Astrocyte of the hippocampus (primary cell): ENCODE data around the gene MAPT.

Experiments
- DNase-seq: peaks from one replicate; pipeline ENCODE4 v3.0.0; 2011; ENCODE audit warnings: low read depth, low spot score

Gene MAPT

DNA sequence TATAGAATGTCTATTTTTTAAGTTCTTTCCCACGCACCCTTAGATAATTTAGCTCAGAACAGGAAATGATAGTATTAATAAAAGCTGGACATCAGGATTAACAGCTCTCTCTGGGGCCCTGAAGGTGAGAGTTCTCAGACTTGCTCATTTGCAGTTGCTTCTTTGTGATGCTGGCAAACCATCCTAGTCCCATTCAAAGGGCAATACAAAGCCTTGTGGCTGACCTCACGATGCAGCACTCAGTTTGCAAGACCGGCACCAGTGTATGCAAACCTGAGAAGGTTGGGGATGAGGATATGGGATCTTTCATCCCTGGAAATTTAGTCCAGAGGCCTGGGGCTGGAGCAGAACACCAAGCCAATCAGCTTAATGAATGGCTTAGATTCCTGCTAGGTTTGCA lies 134.0 kb downstream of the MAPT start:
- DNase-seq = no peak

DNA sequence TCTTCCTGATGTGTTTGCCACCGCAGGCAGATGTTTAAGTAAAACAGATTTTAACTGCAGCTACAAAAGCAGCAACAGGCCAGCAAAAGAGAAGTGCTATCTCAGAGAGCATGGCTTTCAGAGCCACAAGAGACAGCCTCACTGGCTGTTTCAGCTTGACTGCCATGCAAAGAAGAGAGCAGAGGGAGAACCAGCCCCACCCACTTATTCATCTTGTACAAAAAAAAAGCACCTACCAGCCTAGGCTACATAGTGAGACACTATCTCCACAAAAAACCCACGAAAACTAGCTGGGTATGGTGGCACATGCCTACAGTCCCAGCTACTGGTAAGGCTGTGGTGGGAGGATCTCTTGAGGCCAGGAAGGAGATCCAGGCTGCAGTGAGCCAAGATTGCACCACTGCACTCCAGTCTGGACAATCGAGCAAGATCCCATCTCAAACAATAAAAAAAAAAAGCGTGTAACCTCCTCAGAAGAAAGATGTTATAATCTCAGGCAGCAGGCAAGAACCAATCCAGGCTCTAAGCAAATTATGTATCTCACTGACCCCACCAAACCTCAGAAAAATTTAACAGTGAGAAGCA lies 134.7 kb downstream of the MAPT start:
- no peak for DNase-seq

DNA sequence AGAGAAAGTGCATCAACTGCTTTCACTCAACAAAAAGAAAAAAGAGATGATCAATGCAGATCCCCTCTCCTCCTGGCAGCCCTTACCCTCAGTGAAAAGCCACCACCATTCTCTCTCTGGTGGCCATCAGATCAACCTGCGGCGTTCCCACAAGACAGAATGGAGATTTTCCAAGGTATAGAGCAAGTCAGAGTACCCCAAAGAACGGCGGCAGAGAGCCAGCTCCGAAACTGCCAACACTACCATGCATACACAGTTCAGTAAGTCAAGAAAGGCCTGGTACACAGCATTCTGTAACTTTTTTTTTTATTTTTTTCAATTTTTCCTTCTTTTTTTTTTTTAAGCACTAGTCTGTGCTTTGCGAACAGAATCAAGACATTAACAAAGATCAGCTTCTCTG lies 135.3 kb downstream of the MAPT start:
- DNase-seq = no peak

DNA sequence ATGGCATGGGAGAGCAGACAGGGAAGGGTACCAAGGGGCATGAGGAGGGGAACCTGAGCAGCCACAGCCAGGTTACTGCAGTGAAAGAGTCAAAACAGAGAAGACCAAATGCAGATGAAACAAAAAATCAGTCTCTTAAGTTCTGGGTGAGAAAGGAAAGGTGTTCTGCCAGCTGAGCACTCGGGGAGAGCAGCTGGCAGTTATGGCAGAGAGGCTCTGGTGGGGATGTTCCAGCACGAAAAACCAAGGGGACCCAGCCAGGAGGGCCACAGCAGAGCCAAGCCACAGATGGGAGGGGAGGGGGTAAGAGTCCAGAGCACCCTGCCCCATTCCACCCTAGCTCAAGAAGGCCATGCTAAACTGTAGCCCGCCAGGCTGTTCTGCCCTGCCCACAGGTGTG lies 136.4 kb downstream of the MAPT start:
- no peak for DNase-seq

DNA sequence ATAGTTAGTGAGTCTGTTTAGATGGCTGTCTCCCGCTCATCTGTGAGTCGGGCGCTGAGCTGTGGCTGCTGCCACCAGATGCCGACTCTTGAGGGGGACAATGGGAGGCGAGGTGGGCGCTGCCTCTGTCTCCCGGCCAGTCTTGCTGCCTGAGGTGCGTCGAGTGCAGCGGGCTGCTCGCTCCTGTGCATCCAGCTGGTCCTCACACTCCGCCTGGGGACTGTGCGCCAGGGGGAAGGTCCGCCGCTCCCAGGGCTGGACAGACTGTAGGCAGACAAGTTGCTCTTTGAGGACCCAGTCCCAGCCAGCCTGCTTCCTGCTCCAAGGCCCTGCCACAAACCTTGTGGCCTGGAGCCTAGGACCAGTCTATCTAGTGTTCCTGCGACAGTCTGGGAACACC lies 137.1 kb downstream of the MAPT start:
- DNase-seq = no peak

DNA sequence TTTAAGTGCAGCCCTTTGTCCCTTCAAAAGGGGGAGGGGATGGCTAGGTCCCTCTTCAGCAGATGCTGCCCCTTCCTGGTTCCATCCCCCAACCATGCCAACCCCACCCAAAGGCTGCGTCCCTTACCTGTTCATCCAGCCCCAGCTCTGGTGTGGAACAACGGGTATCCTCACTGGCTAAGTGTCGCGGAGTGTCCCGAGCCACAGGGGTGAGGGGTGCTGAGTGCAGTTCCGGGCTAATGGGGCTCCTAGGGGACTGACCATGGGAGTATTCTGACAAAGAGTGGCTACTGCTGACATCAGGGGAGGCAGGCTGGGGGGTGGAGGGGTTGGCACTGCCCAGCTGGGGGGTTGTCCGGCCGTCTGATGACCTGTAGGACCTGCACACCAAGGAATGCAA lies 137.6 kb downstream of the MAPT start:
- DNase-seq = no peak

DNA sequence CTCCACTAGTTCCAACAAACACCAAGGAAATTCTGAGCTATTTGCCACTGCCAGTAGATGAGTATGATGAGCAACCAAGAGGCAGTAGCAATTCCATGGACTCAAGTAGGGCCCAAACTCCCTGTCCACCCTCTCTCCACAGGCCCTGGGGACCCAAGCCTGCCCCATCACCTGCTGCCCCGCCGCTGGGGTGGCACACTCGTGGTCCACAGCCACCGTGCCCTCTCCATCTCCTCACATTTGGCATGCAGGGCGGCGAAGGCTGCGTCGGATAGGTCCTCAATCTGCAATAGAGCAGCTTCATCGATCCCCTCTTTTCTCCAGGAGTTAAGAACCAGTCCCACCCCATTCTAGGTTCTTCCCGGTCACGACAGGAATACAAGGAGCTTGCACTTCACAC lies 138.6 kb downstream of the MAPT start:
- no peak for DNase-seq

DNA sequence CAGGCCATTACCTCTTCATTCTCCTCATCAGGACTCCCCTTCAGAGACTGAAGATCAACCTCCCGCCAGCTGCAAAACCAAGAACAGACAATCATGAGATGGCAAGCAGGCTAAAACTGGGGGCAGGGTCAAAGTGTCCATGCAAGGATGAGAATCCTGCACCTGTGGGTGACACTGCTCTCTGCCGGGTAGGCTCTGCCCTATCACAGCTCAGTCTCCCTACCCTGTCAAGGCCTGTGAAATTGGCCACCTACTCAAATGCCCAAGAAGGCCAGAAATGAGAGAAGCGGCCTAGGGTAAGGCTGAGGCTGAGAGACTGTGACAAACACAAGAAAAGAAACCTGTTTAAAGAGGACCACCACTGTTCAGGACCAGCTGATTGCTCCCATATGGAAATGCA lies 139.0 kb downstream of the MAPT start:
- no peak for DNase-seq

DNA sequence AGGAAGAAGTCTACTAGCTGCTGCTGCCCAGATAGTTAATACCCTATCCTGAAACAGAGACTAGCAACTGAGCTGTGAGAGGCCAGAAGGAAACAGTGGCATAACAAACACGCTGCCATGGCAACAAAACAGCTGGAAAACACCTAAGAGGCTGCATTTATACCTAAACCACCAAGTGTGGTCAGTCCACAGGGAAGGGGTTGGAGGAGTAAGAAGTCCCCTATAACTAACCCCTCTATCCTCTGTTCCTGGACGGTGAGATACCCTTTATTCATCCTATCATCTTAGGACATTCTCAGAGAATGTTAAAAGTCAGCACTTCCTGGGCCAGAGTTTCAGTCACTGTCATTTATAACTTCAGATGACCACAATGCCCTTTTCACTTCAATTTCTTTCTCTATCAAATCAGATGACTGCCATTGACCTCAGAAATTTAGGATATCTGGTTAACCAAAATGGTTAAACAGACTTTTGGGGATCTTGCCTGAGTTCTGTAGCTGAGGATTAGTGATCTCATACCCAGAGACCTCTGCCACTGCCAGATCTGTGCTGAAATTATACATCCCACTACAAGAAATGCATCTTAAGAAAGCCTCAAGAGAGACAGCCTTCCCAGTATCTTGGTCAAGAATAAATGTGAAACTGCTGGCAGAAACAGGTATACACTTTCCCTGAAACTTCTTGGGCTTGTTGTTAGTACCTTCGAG lies 140.9 kb downstream of the MAPT start:
- no peak for DNase-seq

DNA sequence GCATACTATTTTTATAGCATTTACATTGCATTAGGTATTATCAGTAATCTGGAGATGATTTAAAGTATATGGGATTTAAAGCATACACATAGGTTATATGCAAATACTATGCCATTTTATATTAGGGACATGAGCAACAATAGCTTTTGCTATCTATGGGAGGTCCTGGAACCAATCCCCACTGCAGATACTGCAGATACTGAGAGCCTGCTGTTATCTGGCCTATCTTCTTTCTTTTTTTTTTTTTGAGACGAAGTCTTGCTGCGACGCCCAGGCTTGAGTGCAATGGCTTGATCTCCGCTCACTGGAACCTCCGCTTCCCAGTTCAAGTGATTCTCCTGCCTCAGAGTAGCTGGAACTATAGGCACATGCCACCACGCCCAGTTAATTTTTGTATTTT lies 142.1 kb downstream of the MAPT start:
- no peak for DNase-seq

DNA sequence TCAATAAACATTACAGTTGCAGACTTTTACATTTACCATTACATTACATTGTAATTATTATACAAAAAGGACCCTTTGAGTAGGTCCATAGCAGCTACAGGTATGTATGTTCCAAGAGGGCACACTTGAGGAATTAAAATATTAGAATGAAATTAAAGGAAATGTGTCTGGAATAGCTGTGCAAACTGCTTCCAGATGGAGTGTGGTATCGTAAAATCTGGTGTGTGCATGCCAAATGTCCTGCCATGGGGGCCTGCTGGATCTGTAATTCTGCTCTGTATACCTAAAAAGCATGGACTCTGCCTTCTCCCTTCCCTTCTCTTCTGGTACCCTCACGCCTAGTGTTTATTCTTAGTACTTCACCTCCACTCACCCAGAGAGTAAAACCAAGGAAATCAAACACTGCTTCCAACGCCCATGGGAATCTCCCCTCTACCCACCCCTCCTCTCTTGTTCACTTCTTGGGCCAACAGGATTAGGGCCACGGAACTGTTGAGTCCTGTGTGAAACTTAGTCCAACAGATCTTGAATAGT lies 143.4 kb downstream of the MAPT start:
- DNase-seq = no peak

DNA sequence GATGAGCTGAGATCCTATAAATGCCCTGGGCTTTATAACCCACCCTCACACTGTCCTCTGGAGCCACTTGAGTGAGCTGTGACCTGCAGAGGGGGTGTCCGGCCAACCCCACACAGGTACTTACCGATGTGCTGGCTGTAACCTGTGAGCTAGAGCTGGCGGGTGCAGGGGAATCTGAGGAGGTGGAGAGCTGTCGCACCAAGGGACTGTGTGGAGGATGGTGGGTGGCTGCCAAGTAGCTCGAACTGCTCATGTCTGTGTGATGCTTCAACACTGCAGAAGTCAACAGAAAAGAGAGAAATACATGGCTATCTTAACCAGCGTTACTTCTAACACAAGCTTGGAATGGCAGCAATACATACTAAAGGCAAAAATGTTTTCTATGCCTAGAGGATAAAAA lies 144.1 kb downstream of the MAPT start:
- no peak for DNase-seq

DNA sequence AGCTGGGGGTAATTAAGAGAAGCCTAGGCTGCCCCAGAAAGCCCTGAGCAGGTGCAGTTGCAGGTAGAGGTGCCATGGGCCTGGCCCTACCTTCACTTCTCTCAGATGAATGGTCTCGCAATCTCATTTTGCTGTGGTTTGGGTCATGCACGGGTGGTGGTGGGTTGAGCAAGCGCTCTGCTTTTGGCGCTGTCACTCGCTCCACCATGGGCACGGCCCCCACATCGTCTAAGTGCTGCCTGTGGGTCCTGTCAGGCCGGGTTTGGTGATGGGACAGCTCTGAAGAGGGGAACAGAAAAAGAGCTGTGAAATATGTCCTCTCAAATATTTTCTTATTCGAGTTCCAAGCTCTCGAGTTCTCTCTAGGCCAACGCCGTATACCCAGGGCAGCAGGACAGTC lies 144.6 kb downstream of the MAPT start:
- DNase-seq = no peak

DNA sequence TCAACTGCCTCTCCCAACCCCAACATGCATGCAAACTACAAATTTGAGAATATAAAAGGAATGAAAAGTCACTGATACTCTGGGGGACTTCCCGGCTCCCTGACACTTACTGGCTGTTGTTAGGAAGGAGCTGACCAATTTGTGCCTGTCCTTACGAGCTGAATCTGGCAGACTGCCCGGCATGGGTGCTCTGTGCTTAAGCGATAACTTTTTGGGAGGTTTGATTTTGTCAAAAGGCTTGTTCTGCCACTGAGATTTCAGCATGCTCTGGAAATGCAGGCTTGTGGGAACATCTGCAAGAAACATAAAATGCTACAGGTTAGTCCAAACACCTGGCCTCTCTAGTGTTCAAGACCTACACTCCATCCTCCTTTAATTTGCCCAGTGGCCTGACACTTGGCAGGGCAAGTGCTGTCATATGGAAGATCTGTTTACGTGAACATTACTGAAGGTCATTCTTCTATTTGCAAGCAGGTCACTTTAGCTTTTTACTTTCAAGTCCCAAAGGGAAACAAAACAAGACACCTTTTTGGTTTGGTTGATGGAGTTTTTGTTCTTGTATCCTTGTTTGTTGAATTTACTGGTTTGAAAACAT lies 145.3 kb downstream of the MAPT start:
- DNase-seq = no peak

DNA sequence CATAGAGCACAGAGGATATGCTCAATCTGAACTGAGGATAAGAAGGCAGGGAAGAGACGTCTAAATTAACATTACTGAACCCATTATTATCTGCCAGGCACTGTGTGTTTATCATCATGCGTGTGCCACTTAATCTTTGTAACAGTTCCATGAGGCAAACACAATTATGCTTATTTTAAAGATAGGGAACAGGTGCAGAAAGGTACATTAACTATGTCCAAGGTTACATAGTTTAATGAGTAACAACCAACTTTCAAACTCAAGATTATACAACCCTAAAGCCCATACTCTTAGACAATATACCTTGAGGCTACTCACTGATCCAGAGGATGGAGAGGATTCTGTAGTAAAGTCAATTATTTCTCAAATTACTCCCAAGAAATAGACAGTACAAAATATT lies 147.9 kb downstream of the MAPT start:
- DNase-seq = no peak

DNA sequence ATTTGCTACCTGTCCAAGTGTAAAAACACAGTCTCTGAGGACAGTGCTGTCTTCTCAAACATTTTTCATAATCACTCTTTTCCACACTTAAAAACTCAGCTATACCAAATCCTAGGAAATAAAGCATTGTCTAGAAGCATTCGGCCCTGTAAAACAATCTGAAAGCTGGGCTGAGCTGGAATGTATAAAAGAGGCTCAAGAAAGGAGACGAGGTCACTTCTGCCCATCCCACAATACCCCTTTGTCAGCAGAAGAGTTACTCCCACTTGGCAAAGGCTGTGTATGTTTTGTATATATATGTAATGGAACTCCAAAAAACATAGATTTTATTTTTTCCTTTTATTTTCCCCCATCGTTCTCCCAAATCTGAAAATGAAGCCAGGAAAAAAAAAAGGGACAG lies 148.6 kb downstream of the MAPT start:
- no peak for DNase-seq

DNA sequence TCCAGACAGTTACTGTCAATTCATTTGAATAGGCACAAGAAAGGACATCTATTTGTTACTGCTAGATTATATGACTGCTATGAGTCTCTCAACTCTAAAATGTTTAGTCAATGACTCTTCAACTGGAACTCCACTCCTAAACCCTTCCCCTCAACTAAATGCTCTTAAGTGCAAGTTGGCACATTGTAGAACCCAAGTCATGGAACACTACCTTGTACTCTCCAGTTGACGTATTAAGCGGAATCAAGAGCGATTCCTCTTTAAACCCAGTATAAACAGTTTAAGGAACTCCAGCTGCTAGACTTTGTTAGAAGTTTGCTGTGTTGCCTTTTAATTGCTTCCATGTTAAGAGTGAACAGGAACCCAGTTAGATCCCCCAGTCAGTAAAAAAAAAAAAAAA lies 149.3 kb downstream of the MAPT start:
- DNase-seq = no peak

DNA sequence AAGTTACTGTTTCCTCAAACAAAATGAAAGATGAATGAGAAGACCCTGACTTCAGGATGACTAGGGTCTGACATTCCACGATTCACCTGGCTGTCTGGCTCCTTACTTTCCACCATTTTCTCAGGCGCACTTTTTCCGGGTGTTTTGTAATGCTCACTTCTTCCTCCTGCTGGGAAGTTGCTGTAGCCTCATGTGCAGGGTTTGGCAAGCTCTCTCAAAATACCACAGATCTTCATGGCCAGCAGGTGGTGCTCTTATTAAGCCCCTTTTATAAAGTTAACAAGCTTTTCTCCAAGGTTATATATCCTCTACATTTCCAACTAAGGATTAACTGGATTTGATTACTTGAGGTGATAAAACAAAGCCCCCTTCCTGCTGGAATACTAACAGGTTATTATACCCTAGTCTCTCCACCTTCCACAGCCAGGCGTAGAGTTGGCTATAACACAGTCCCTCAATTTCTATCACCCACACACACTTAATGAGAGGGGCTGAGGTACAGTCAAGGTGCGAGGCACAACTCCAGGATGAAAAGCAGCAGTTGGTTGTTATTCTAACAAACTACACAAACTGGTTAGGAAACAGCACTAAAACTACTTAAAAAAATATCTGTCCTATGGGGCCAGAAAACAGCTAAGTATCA lies 150.1 kb downstream of the MAPT start:
- peak; percentile 93 for DNase-seq

DNA sequence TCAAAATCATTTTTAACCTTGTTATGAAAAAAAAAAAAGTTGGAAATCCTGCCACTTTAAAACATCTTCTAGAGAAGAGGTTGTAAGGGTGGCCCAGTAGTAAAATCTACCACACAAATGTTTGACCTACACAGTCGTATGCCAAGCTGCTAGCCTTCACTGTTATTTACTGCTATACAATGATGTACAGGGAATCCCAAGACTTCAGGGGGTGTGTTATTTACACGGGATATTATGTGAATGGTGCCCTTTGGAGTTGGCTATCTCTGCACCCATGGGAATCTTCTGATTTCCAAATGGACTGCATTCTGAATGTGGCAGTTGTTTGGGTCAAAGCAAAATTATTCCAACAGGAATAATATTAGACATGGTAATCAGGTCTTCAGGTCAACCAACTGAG lies 150.6 kb downstream of the MAPT start:
- DNase-seq = no peak

DNA sequence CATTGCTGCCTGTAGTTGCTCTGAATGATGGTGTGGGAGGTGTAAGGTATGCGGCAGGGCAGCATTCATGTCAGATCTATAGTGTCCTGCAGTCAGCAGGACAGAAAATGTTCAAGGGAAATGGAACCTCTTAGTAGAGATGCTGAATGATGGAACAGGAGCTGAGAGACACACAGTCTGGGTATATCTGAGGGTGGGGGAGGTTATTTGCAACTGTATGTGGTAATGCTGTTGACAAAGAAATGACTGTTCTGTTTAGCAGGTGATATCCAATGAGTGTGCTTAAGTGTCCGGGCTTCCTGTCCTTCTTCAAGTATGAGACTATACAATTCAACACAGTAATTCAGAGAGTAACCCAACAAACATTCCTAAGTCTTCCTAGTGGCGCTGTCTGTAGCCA lies 151.3 kb downstream of the MAPT start:
- no peak for DNase-seq

DNA sequence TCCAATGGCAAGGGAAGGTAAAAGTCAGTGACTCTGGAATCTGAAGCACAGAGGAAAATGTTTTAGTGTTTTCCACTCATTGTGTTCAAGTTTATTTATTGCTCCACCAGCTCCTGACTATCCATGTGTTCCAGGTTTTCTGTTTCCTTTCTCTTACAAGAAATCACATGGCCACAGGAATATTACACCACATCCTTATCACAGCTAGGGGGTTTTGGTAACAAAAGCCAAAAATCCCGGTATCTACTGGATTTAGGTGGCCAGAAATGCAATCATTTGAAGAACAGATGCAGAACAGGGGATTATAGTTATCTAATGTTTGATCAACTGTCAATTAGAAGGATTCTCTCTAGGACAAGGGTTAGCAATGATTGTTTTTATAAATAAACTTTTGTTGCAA lies 152.6 kb downstream of the MAPT start:
- DNase-seq = no peak

DNA sequence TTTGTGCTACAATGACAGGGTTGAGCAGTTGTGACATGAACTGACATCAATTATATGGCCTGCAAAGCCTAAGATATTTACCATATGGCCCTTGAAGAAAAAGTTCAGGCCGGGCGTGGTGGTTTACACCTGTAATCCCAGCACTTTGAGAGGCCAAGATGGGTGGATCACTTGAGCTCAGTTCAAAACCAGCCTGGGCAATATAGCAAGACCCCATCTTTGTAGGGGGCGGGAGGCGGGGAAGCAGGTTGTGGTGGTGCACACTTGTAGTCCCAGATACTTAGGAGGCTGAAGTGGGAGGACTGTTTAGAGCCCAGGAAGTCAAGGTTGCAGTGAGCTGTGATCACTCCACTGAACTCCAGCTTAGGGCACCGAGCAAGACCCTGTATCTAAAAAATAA lies 153.0 kb downstream of the MAPT start:
- no peak for DNase-seq

DNA sequence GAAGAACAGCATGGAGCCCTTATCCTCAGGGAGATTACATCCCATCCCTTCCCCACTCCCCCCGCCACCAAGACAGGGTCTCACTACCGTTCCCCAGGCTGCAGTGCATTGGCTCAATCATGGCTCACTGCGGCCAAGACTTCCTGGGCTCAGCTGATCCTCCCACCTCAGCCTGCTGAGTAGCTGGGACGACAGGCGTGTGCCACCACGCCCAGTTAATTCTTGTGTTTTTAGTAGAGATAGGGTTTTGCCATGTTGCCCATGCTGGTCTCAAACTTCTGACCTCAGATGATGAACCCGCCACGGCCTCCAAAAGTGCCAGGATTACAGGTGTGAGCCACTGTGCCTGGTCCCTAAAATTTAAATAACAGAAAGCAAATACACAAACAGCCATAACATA lies 153.5 kb downstream of the MAPT start:
- DNase-seq = no peak
